Measurements from ENCODE around the gene CDC42EP3.

Gene CDC42EP3

GRCh38 chr2:37633845-37634244, 37.6 kb downstream of the CDC42EP3 start:
- DNase-seq = no peak

DNA sequence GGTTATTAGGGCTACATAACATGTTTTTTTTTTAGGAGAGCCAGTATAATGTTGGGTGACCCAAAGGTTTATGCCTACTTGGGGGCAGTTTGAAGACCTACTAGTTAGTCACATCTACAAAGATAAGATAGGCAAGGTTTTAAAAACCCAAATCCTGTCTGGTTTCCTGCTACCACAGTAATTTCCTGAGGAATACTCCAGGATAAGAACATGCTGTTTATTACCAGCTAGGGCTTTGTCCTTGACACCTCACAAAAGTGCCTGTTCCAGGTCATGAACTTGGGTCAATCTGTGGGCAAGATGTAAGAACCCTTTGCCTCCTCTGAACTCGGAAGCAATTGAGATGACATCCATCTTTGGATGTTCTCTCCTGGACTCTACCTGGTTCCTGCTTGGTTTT, 38.2 kb downstream of the CDC42EP3 start:
- no peak for DNase-seq

DNA sequence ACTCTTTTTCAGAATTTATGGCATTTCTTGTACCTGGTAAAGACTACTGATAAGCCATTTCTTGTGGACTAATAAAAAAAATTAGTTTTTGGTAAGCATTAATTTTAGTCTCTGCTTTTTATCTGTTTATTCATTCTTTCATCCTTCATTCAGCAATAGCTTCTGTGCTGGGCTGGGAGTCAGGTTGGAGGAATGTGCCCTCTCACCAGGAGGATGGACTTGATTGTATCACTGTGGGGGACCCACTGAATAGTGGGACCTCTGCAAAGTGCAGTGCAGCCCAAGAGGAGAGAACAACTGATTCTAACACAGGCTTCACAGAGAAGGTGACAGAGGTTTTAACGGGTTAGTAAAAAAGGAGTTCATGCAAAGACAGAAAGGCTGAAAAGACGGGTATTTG, 39.1 kb downstream of the CDC42EP3 start:
- DNase-seq = no peak

DNA sequence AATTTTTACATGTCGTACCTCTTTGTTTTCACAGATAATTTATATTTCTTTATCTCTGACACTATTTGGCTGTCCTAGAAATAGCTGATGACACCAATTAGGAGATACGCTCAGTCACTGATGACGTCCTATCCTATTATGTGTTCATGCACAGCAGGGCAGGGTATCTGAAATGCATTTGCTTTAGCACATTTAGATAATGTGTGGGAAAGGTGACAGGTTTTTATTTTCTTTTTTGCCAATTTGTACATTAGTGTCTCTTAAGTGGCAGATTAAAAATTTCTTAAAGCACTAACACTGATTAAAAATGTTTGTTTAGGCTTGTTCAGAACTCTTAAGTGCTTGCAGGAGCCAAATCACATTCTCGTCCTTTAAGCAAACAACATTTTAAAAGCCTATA, 39.7 kb downstream of the CDC42EP3 start:
- DNase-seq = no peak

DNA sequence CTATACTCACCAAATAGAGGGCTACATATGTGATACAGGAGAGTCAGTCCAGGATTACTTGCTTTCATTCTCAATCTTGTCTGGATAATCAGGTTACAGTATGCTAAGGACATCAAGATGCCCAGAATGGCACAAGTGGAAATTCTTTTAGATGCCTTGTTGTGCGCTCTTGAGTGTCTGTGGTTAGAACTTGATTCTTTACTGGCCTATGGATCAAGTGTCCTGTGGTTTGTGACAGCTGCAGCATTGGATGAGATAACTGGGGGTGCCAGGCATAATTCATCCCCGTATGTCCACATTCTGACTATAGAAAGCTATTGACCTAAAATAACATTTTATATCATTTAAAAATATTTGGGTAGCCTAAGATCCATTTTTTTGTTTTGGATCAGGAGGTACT, 40.1 kb downstream of the CDC42EP3 start:
- DNase-seq = no peak

- no peak for DNase-seq
Measured at GRCh38 chr2:37630776-37631175, 40.7 kb downstream of the CDC42EP3 start.

DNA sequence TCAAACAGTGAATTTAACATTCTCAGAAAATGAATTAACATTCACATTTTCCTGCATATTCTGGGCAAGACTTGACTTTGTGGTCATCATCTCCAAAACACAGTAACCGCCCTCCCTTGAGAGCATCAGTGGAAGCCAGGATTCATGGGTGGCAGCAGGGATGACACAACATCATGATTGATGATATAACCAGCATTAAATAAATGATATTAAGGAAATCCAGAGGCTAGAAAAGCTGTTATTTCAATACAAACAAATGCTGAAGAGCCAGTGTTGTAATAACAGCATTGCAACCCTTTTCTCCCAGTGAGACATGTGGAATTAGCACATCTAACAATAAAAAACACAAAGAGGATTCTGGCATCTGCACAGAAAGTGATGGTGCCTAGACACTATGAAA, 41.1 kb downstream of the CDC42EP3 start:
- no peak for DNase-seq

GRCh38 chr2:37629529-37629928, 41.9 kb downstream of the CDC42EP3 start:
- no peak for DNase-seq

- DNase-seq = no peak
Measured at GRCh38 chr2:37627710-37628109, 43.7 kb downstream of the CDC42EP3 start.

DNA sequence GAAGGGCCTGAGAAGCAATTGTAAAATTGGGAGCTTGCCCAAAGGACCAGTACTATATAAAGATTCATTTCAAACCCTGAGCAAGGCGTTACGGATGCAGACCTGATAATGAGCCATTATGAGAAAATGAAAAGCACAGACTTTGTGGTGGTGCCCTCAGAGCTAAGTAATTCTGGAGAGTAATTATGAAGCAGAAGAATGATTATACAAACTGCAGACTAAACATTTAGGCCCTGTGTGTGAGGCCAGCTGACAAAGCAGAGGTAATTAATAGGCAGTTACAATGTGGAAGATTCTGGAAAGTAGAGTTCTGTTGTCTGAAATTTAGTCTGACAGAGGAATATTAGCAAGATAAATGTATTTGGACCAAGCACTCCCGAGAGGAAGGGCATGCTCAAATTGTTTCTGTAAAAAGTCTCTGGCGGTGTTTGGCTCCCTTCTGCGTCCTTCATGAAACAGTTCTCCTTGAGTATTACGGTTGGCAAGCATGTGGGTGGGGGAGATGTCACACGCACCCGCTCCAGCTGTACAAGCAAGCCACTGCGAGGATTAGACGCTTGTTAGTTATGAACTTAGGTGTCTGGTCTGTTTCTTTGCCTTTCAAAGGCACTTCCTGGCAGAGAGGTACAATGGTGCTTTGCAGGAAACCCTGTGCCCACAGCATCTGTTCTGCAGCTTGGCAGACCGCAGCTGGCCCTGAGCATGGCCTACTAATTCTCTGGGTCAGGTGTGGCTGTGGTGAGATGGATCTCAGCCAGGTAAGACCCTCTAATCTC, 45.5 kb downstream of the CDC42EP3 start:
- DNase-seq = no peak

GRCh38 chr2:37625156-37625555, 46.3 kb downstream of the CDC42EP3 start:
- no peak for DNase-seq

DNA sequence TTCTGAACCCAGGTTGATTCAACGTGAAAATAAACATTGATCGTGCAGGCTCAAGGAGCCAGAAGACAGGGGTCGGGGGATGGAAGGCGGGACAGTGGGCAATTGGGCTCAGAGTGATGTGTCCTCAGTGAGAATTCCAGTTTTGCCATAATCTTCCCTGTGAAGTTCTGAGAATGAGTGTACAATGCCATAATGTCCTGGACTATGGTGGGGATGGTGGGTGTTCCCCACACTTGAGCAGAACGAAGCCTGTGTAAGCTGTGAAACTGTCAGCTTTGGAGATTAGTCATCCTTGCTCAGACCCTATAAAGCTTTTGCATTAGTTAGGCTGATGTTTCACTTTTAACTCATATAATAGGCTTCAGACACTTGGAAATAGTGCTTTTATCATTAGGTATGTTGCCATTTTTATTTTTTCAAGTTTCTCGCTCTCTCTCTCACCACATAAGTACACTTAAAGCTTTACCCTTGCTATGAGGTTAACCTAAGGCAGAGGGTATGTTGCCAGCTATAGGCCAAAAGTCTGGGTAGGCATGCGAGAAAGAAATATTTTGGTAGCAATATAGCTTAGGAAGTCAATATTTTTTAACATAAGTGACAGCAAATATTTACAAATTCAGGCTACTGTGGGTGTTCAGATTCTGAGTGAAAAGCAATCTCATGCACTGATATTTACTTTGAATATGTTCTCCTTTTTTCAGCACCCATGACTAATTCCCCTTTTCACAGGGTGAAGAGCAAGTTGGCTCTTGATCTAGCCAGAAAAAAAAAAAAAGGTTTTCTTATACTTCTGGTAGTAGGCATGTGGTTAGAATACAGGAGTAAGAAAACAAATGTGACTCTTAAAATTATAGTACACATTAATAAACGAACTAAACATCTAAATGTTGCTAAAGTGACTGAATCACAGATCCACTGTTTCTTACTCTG, 47.2 kb downstream of the CDC42EP3 start:
- no peak for DNase-seq

DNA sequence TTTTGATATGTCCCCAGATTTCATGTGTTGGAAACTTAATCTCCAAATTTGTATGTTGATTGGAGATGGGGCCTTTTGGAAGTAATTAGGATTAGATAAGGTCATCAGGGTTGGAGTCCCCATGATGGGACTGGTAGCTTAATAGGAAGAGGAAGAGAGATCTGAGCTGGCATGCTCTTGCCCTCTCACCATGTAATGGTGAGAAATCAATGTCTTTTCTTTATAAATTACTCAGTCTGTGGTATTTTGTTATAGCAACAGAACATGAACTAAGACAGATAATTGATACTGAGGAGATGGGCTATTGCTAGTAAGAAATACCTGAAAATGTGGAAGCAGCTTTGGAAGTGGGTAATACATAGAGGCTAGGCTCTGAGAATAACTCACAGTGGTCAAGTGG, 48.0 kb downstream of the CDC42EP3 start:
- no peak for DNase-seq

DNA sequence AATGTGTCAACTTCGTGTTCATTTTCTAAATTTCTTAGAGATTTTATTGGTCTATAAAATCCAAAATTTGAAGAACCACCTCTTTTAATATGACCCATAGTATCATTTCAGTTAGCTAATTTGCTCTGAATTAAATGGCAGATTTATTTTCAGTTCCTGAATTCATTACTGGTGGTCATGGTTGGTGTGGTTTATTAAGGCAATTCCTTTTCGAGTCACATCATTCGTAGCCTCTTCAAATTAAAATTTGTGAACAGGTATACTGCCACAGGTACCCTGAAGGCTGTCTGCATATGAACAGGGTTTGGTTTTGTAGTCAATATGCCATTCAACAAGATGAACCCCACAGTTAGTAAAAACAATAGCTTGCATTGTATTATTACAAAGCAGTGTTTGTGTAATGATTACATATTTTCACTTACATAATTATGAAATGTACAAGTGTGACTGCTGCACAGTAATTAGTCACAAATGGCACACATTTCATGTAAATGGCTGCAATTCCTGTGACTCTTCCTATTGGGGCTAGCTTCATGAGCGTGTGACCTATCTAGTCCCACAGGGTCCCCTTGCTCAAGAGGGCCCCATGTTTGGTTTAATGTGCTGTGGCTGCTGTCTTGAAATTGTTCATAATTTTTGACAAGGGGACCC, 48.9 kb downstream of the CDC42EP3 start:
- no peak for DNase-seq

- no peak for DNase-seq
Measured at GRCh38 chr2:37621199-37621598, 50.2 kb downstream of the CDC42EP3 start.

DNA sequence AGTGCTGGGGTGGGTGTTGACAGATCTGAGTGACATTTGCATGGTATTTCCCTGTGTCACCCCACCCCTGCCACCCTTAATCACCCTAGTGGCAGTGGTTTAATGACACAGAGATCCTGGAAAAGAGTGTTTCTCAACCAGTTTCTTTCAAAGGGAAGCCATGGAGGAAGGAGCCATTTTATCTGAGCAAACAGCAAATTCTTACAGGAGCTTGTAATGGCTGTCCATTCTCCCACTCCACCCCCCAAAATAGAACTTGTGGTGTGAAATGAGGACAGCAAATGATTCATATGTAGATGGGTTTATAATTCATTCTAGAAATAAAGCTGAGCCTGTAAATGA, 51.5 kb downstream of the CDC42EP3 start:
- no peak for DNase-seq

- DNase-seq = no peak
Measured at GRCh38 chr2:37619230-37619958, 52.0 kb downstream of the CDC42EP3 start.

DNA sequence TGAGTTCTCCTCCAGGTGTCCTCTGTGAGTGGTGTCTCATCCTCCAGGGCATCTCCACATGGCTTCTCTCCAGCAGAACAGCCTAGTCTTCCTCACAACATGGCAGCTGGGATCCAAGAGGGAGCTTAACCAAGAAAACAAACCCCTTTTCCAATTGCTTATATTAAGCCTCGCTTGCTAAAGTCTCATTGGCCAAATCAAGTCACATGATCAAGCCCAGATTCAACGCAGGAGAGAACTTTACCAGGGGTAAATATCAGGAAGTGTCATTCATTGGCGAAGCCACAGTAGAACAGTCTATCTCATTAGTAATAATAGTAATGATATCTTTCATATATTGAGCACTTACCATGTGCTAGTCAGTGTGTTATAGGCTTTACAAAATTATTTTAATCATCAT, 53.1 kb downstream of the CDC42EP3 start:
- no peak for DNase-seq

GRCh38 chr2:37617119-37617892, 54.1 kb downstream of the CDC42EP3 start:
- DNase-seq = no peak

- no peak for DNase-seq
Measured at GRCh38 chr2:37616677-37617005, 54.8 kb downstream of the CDC42EP3 start.

DNA sequence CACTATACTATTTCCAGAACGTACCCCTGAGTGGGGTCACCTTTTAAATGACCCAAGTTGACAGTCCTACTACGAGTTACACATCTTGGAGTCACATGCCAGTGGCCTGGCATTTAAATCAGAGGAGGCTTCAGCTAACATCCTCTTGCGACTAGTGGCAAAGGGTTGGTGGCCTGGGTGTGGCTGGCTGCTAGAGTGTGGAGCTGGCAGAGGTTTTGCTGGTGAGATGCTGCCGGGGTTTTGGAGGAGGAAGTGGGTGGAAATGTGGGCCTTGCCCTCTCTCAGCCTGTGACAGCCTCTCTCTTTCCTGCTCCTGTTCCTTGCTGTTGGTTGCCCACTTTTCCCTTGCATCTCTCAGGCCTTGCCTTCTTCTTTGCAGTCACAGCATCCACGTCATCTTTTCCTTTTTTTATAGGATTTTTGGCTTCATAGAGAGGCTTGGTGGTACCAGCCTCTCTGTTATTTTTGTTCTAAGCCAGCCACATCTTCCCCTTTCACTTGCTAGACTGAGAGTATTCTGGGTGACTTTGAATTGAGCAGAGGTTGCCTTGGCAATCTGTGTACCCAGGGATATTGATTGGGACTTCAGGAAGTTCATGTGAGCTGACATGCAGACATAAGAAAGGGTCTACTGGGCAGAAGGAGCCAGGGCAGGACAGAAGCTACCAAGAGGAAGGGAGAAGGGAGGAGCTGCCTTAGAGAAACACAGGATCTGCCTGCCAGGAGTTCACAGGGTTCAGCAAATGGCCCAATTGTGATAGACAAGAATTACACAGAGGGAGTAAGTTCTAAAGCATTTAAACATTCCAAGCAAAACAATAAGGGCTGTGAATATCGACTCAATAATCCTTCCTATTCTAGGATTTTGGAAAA, 55.4 kb downstream of the CDC42EP3 start:
- DNase-seq = no peak

Data from NCI-H1048 (cell line).